ENCODE measurements around the gene PAXIP1.

Gene PAXIP1

DNA sequence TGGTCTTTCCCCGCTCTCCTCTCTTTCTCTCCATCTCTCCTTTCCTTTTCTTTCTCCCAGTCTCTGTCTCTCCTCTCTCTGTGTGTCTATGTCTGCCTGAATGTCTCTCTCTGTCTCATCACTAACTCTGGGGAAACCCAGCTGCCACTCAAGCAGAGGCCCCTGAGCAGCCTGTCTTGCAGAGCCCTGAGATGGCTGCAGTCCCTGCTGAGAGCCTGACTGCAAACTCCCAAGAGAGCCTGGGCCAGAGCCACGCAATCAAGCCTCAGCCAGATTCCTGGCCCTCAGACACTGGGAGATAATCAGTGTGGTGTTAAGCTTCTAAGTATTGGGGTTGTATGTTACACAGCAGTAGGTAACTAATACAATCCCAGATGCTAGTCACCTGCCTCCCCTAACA is 91.5 kb downstream of the PAXIP1 start:
- TF ChIP-seq CTCF (IDR thresholded peaks at IDR 0.05; ENCODE audit: low read depth, low read length, poor library complexity, severe bottlenecking) = no peak
- no peak for TF ChIP-seq EZH2phosphoT487 (IDR thresholded peaks at IDR 0.05; ENCODE audit: borderline replicate concordance, low read length)
- Histone ChIP-seq H3K9me3 (ENCODE audit: control insufficient read depth, insufficient read depth, low read length) (peaks cover 4% of the 10 kb centered on the region; the same call in 1 of the 2 replicates), H3K27ac (ENCODE audit: low read depth, low read length) (no peak overlapping the region), H3K4me3 (ENCODE audit: low read length) (no peak overlapping the region), H3K36me3 (ENCODE audit: control insufficient read depth, low read length) (no peaks in the 10 kb centered on the region), H3K79me2 (ENCODE audit: control insufficient read depth, low read length) (no peaks in the 10 kb centered on the region), H3K4me1 (ENCODE audit: control insufficient read depth, low read length) (0 out of 2 replicates have a peak, but pooled peaks cover 3% of the 10 kb centered on the region), H4K20me1 (ENCODE audit: control insufficient read depth, insufficient read depth, low read depth, low read length) (no peaks in the 10 kb centered on the region), H3K9me2 (replicated peaks; ENCODE audit: control insufficient read depth, low read length) (no peaks in the 10 kb centered on the region), H3K4me2 (ENCODE audit: low read length) (no peak overlapping the region), H3K27me3 (ENCODE audit: control insufficient read depth, low read length) (peaks cover 18% of the 10 kb centered on the region), H3F3A (ENCODE audit: control insufficient read depth, insufficient read depth) (no peaks in the 10 kb centered on the region)

- no peaks in the 10 kb centered on the region for H4K20me1 ChIP-seq (ENCODE audit: control insufficient read depth, insufficient read depth, low read depth, low read length)
- no peak overlapping the region for H3K4me2 ChIP-seq (ENCODE audit: low read length)
- H3K27ac ChIP-seq (ENCODE audit: low read depth, low read length) = no peak overlapping the region
- H3K4me3 ChIP-seq (ENCODE audit: low read length) = no peak overlapping the region
- H3K36me3 ChIP-seq (ENCODE audit: control insufficient read depth, low read length) = no peaks in the 10 kb centered on the region
- 0 out of 2 replicates have a peak, but pooled peaks cover 3% of the 10 kb centered on the region for H3K4me1 ChIP-seq (ENCODE audit: control insufficient read depth, low read length)
- H3K79me2 ChIP-seq (ENCODE audit: control insufficient read depth, low read length) = no peaks in the 10 kb centered on the region
- no peaks in the 10 kb centered on the region for H3F3A ChIP-seq (ENCODE audit: control insufficient read depth, insufficient read depth)
- peaks cover 18% of the 10 kb centered on the region for H3K27me3 ChIP-seq (ENCODE audit: control insufficient read depth, low read length)
- no peaks in the 10 kb centered on the region for H3K9me2 ChIP-seq (replicated peaks; ENCODE audit: control insufficient read depth, low read length)
- TF ChIP-seq CTCF (IDR thresholded peaks at IDR 0.05; ENCODE audit: low read depth, low read length, poor library complexity, severe bottlenecking) (no peak), EZH2phosphoT487 (IDR thresholded peaks at IDR 0.05; ENCODE audit: borderline replicate concordance, low read length) (no peak)
- H3K9me3 ChIP-seq (ENCODE audit: control insufficient read depth, insufficient read depth, low read length) = peaks cover 4% of the 10 kb centered on the region; the same call in 1 of the 2 replicates
Measured at GRCh38 chr7:154910977-154911376, 91.9 kb downstream of the PAXIP1 start.

DNA sequence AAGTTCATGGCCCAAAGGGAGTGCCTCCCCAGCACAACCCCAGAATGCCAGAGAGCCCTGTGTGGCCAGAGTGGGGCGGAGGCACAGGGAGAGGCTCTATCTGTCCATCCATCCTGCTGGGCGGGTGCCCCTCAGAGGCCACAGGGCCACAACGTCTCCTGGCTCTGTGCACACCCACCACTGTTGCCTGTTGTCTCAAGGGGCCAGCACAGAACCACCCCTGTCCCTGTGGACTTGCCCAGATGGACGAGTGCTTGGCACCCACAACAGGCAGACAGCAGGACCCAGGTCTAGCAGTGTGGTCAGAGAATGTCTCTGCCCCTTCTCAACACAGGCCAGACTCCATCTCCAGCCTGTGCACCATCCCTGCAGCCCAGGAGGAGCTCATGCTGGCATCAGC is 92.8 kb downstream of the PAXIP1 start:
- Histone ChIP-seq H3K79me2 (ENCODE audit: control insufficient read depth, low read length) (no peaks in the 10 kb centered on the region), H3K27me3 (ENCODE audit: control insufficient read depth, low read length) (peaks cover 13% of the 10 kb centered on the region), H4K20me1 (ENCODE audit: control insufficient read depth, insufficient read depth, low read depth, low read length) (no peaks in the 10 kb centered on the region), H3K4me2 (ENCODE audit: low read length) (no peak overlapping the region), H3K27ac (ENCODE audit: low read depth, low read length) (no peak overlapping the region), H3F3A (ENCODE audit: control insufficient read depth, insufficient read depth) (no peaks in the 10 kb centered on the region), H3K4me3 (ENCODE audit: low read length) (no peak overlapping the region), H3K36me3 (ENCODE audit: control insufficient read depth, low read length) (no peaks in the 10 kb centered on the region), H3K4me1 (ENCODE audit: control insufficient read depth, low read length) (0 out of 2 replicates have a peak, but pooled peaks cover 3% of the 10 kb centered on the region), H3K9me2 (replicated peaks; ENCODE audit: control insufficient read depth, low read length) (no peaks in the 10 kb centered on the region), H3K9me3 (ENCODE audit: control insufficient read depth, insufficient read depth, low read length) (peaks cover 4% of the 10 kb centered on the region; the same call in 1 of the 2 replicates)
- TF ChIP-seq EZH2phosphoT487 (IDR thresholded peaks at IDR 0.05; ENCODE audit: borderline replicate concordance, low read length) = no peak
- no peak for TF ChIP-seq CTCF (IDR thresholded peaks at IDR 0.05; ENCODE audit: low read depth, low read length, poor library complexity, severe bottlenecking)
